DOHH2 (cell line): Measurements from ENCODE around the gene CASP9.

Source experiments
- H3F3A ChIP-seq: fragments of 200-600 bp; sonication (generic), shearing (Covaris generic); 2 replicates; pipeline ENCODE4 v1.6.0; 2016; ENCODE audit warnings: antibody characterized with exemption, mild to moderate bottlenecking; ENCODE audit not compliant: control insufficient read depth, insufficient read depth
- H3K27ac ChIP-seq: fragments of 200-600 bp; sonication (generic); 2 replicates; pipeline ENCODE4 v1.5.1; 2014; ENCODE audit warnings: low read depth, mild to moderate bottlenecking, low read length, moderate library complexity
- H3K27me3 ChIP-seq: fragments of 200-600 bp; sonication (generic); 2 replicates; pipeline ENCODE4 v1.6.1; 2014; ENCODE audit warnings: mild to moderate bottlenecking, low read length, mixed read lengths; ENCODE audit not compliant: control insufficient read depth
- H3K36me3 ChIP-seq: fragments of 200-600 bp; sonication (generic); 2 replicates; pipeline ENCODE4 v1.6.1; 2014; ENCODE audit warnings: mild to moderate bottlenecking, low read length, moderate library complexity, mixed read lengths; ENCODE audit not compliant: control insufficient read depth
- H3K4me1 ChIP-seq: fragments of 200-600 bp; sonication (generic); 2 replicates; pipeline ENCODE4 v1.6.1; 2014; ENCODE audit warnings: mild to moderate bottlenecking, low read length, mixed read lengths; ENCODE audit not compliant: control insufficient read depth
- H3K4me2 ChIP-seq: fragments of 200-600 bp; sonication (generic); 2 replicates; pipeline ENCODE4 v1.6.0; 2014; ENCODE audit warnings: mild to moderate bottlenecking, low read length, moderate library complexity
- H3K4me3 ChIP-seq: fragments of 200-600 bp; sonication (generic); 2 replicates; pipeline ENCODE4 v1.5.1; 2014; ENCODE audit warnings: mild to moderate bottlenecking, low read length, mixed read lengths
- H3K79me2 ChIP-seq: fragments of 200-600 bp; sonication (generic); 2 replicates; pipeline ENCODE4 v1.6.1; 2014; ENCODE audit warnings: mild to moderate bottlenecking, low read length, mixed read lengths; ENCODE audit not compliant: control insufficient read depth
- H3K9me2 ChIP-seq: fragments of 200-600 bp; sonication (generic); replicated peaks from 2 replicates; pipeline ENCODE4 v1.6.1; 2014; ENCODE audit warnings: mild to moderate bottlenecking, low read length, mixed read lengths; ENCODE audit not compliant: control insufficient read depth
- H3K9me3 ChIP-seq: fragments of 200-600 bp; sonication (generic); 2 replicates; pipeline ENCODE4 v1.6.1; 2014; ENCODE audit warnings: antibody characterized with exemption, low read length, mixed read lengths; ENCODE audit not compliant: control insufficient read depth, insufficient read depth
- H4K20me1 ChIP-seq: fragments of 200-600 bp; sonication (generic); 2 replicates; pipeline ENCODE4 v1.6.0; 2014; ENCODE audit warnings: low read depth, mild to moderate bottlenecking, antibody characterized with exemption, low read length, moderate library complexity; ENCODE audit not compliant: control insufficient read depth, insufficient read depth
- CTCF ChIP-seq: fragments of 200-600 bp; sonication (generic); IDR thresholded peaks from one replicate; pipeline ENCODE4 v1.5.1; 2014; ENCODE audit warnings: antibody characterized with exemption, mild to moderate bottlenecking, low read depth, low read length; ENCODE audit not compliant: poor library complexity, severe bottlenecking
- EZH2phosphoT487 ChIP-seq: fragments of 200-600 bp; sonication (generic); IDR thresholded peaks from 2 replicates; pipeline ENCODE4 v1.6.1; 2017; ENCODE audit warnings: borderline replicate concordance, mild to moderate bottlenecking, antibody characterized with exemption, low read length, moderate library complexity, mixed read lengths

Gene CASP9

GRCh38 chr1:15446212-15446611, 77.8 kb downstream of the CASP9 start:
- Histone ChIP-seq H3K4me2 (no peak overlapping the region), H4K20me1 (no peaks in the 10 kb centered on the region)
- TF ChIP-seq EZH2phosphoT487: no peak
- no peak for TF ChIP-seq CTCF

GRCh38 chr1:15445390-15446122, 78.5 kb downstream of the CASP9 start:
- Histone ChIP-seq H3K36me3 (no peaks in the 10 kb centered on the region), H3K79me2 (no peaks in the 10 kb centered on the region), H3K27ac (no peak overlapping the region), H3K27me3 (peaks cover 3% of the 10 kb centered on the region; the same call in 1 of the 2 replicates), H3F3A (no peaks in the 10 kb centered on the region), H3K4me3 (no peak overlapping the region), H3K9me2 (no peaks in the 10 kb centered on the region), H3K9me3 (no peaks in the 10 kb centered on the region), H4K20me1 (no peaks in the 10 kb centered on the region), H3K4me1 (no peaks in the 10 kb centered on the region), H3K4me2 (no peak overlapping the region)
- no peak for TF ChIP-seq EZH2phosphoT487
- TF ChIP-seq CTCF: no peak

More at GRCh38 chr1:15446212-15446611, 77.8 kb downstream of the CASP9 start:
- no peaks in the 10 kb centered on the region for H3F3A ChIP-seq
- H3K79me2 ChIP-seq: no peaks in the 10 kb centered on the region
- no peak overlapping the region for H3K4me3 ChIP-seq
- no peaks in the 10 kb centered on the region for H3K36me3 ChIP-seq
- no peaks in the 10 kb centered on the region for H3K9me3 ChIP-seq
- H3K27me3 ChIP-seq: peaks cover 3% of the 10 kb centered on the region; the same call in 1 of the 2 replicates
- no peak overlapping the region for H3K27ac ChIP-seq
- no peaks in the 10 kb centered on the region for H3K4me1 ChIP-seq
- no peaks in the 10 kb centered on the region for H3K9me2 ChIP-seq

GRCh38 chr1:15444468-15445389, 79.3 kb downstream of the CASP9 start:
- no peaks in the 10 kb centered on the region for H4K20me1 ChIP-seq
- no peaks in the 10 kb centered on the region for H3F3A ChIP-seq
- no peaks in the 10 kb centered on the region for H3K79me2 ChIP-seq
- H3K4me1 ChIP-seq: no peaks in the 10 kb centered on the region
- H3K36me3 ChIP-seq: no peaks in the 10 kb centered on the region
- no peaks in the 10 kb centered on the region for H3K9me3 ChIP-seq
- TF ChIP-seq CTCF (no peak), EZH2phosphoT487 (no peak)
- H3K27ac ChIP-seq: no peak overlapping the region
- no peaks in the 10 kb centered on the region for H3K9me2 ChIP-seq
- peaks cover 3% of the 10 kb centered on the region; the same call in 1 of the 2 replicates for H3K27me3 ChIP-seq
- no peak overlapping the region for H3K4me2 ChIP-seq
- no peak overlapping the region for H3K4me3 ChIP-seq
